Measurements from ENCODE around the gene NSUN6.

DNA sequence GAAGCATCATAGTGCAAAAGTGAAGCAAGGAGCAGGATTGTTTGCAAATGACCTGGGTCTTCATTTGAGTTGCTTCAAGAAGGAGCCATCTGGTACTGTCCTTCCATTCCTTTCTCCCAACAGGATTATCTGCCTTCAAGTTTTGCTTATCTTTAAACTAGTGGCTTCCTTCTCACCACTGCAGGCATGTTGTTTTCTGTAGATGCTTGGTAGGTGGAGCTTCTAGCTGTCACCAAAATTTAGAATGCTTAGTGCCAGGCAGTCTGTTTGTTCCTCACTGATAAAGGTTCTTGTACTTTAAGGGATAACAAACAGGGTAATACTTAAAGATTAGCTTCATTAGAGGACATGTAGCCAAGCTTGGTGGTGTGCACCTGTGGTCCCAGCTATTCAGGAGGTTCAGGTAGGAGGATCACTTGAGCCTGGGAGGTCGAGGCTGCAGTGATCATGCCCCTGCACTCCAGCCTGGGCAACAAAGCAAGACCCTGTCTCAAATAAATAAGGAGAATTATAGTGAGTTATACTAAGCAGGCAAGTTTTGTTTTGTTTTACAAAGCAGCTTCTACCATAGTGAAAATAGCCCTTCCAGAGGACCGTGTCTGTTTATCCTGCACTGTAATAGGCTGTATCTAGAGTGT, 13.6 kb upstream of the NSUN6 start:
- TF ChIP-seq POLR2AphosphoS5 (IDR thresholded peaks at IDR 0.05; ENCODE audit: low read depth), result no peak
- TF ChIP-seq CTCF (conservative IDR thresholded peaks at IDR 0.05; ENCODE audit: low read depth in 2 of 2), result no peak
- no peak for TF ChIP-seq EZH2 (IDR thresholded peaks at IDR 0.05; ENCODE audit: low read depth, unreplicated experiment)
- no peak for TF ChIP-seq NANOG (IDR thresholded peaks at IDR 0.05; ENCODE audit: borderline replicate concordance)
- no peak for TF ChIP-seq CREB1 (CRISPR knock-in tag; IDR thresholded peaks at IDR 0.05; ENCODE audit: low read depth)
